ENCODE measurements around the gene C4orf50. TPM values are rescaled to one million over a fixed set of nuclear protein-coding genes. Genes with fewer than 3 reads are reported as not detected.

Gene C4orf50

DNA sequence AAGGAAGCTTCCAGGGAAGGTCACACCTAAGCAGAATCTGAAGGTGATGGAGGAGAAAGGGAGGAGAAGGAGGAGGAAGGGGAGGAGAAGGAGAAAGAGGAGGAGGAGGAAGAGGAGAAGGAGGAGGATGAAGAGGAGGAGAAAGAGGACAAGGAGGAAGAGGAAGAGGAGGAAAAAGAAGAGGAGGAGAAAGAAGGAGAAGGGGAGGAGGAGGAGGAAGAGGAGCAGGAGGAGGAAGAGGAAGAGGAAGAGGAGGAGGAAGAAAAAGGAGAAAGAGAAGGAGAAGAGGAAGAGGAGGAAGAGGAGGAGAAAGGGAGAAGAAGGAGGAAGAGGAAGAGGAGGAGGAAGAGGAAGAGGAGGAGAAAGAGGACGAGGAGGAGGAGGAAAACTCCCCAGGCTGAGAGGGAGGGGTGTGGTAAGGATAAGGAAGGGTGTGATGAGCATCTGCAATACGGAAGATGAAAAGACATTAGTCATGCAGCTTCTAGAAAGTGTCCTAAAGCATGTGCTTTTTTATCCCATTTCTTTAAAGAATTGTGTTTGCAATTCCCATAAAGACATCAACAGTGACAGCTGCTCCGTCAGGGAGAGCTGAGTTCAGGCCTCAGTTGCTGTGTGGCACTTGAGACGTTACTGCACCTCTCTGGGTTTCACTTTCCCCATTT is 166.5 kb downstream of the C4orf50 start:
- peaks cover 13% of the 10 kb centered on the region for H3K36me3 ChIP-seq (ENCODE audit: control insufficient read depth, insufficient read depth, low read length)
- H3K4me3 ChIP-seq (ENCODE audit: low read length) = no peak overlapping the region
- no peak overlapping the region for H4K8ac ChIP-seq (ENCODE audit: low read depth, low read length)
- H3K56ac ChIP-seq (ENCODE audit: low read length) = no peak overlapping the region
- no peaks in the 10 kb centered on the region for H3K27me3 ChIP-seq (ENCODE audit: insufficient read depth, low read length, poor library complexity)
- H4K5ac ChIP-seq (ENCODE audit: low read length) = no peak overlapping the region
- DNase-seq = no peak
- peaks cover 6% of the 10 kb centered on the region for H3K79me1 ChIP-seq (ENCODE audit: low read length)
- no CpG with 5 or more reads among the region's 4 CpGs for WGBS (ENCODE audit: extremely low coverage, insufficient coverage, low lambda C conversion rate)
- H3K23ac ChIP-seq (ENCODE audit: low read length) = no peak overlapping the region
- no peak overlapping the region for H2BK120ac ChIP-seq (ENCODE audit: low read depth, low read length)
- H3K4ac ChIP-seq (ENCODE audit: low read depth, low read length) = no peak overlapping the region
- H3K4me1 ChIP-seq (ENCODE audit: control insufficient read depth, low read depth, low read length) = no peaks in the 10 kb centered on the region
- no peak overlapping the region for H3K9ac ChIP-seq (ENCODE audit: low read length)
- H2BK15ac ChIP-seq (replicated peaks; ENCODE audit: low read depth) = no peak overlapping the region
- H3K18ac ChIP-seq (ENCODE audit: low read length) = no peak overlapping the region
- no peak overlapping the region for H2AK5ac ChIP-seq (ENCODE audit: low read length)
- H3K4me2 ChIP-seq (ENCODE audit: low read length) = no peak overlapping the region
- no peak overlapping the region for H2BK5ac ChIP-seq (ENCODE audit: low read length)
- no peaks in the 10 kb centered on the region for H3K79me2 ChIP-seq (ENCODE audit: control insufficient read depth, insufficient read depth, low read length)
- no peak overlapping the region for H3K27ac ChIP-seq (ENCODE audit: low read depth, low read length)

Small RNAs within 50 kb of the gene (small RNA-seq; reads per million reads assigned to genes)
- gene MIR378D1 (ENCODE audit: insufficient read depth) = not detected

Data from mesendoderm (in vitro differentiated cells).